Smooth muscle cell (in vitro differentiated cells): ENCODE measurements around the gene WDR27. TPM values are rescaled to one million over a fixed set of nuclear protein-coding genes. Genes with fewer than 3 reads are reported as not detected.

Source experiments
- DNase-seq: peaks from one replicate; lab custom pipeline; 2025; ENCODE audit not compliant: unreplicated experiment; lab: John Stamatoyannopoulos, UW
- H2AFZ ChIP-seq: fragments of 200-600 bp; sonication (generic); 2 replicates; pipeline ENCODE4 v1.6.0; 2016; ENCODE audit warnings: antibody characterized with exemption, low read depth, mild to moderate bottlenecking
- H3F3A ChIP-seq: fragments of 200-600 bp; sonication (generic); 2 replicates; pipeline ENCODE4 v1.6.0; 2017; ENCODE audit warnings: antibody characterized with exemption, low read depth
- H3K27ac ChIP-seq: fragments of 200-600 bp; sonication (generic); 2 replicates; pipeline ENCODE4 v1.5.1; 2016; ENCODE audit warnings: low read depth, mild to moderate bottlenecking
- H3K27me3 ChIP-seq: fragments of 200-600 bp; sonication (generic); 2 replicates; pipeline ENCODE4 v1.6.1; 2016; ENCODE audit warnings: low read depth, mild to moderate bottlenecking
- H3K36me3 ChIP-seq: fragments of 200-600 bp; sonication (generic); 2 replicates; pipeline ENCODE4 v1.5.1; 2016; ENCODE audit warnings: low read depth
- H3K4me1 ChIP-seq: fragments of 200-600 bp; sonication (generic); 2 replicates; pipeline ENCODE4 v1.5.1; 2016; ENCODE audit warnings: low read depth
- H3K4me2 ChIP-seq: fragments of 200-600 bp; sonication (generic); 2 replicates; pipeline ENCODE4 v1.6.0; 2016; ENCODE audit warnings: mild to moderate bottlenecking
- H3K4me3 ChIP-seq: fragments of 200-600 bp; sonication (generic); 2 replicates; pipeline ENCODE4 v1.5.1; 2016; ENCODE audit warnings: mild to moderate bottlenecking
- H3K79me2 ChIP-seq: fragments of 200-600 bp; sonication (generic); 2 replicates; pipeline ENCODE4 v1.6.0; 2016; ENCODE audit warnings: low read depth, mild to moderate bottlenecking
- H3K9ac ChIP-seq: fragments of 200-600 bp; sonication (generic); 2 replicates; pipeline ENCODE4 v1.6.0; 2016; ENCODE audit warnings: low read depth
- H3K9me3 ChIP-seq: fragments of 200-600 bp; sonication (generic); replicated peaks from 2 replicates; pipeline ENCODE4 v1.5.1; 2016; ENCODE audit warnings: low read depth
- H4K20me1 ChIP-seq: fragments of 200-600 bp; sonication (generic); 2 replicates; pipeline ENCODE4 v1.6.0; 2016; ENCODE audit warnings: low read depth
- WGBS: methylation state at CpG from one replicate; pipeline ENCODE4 v1.1.7; 2016; ENCODE audit warnings: low lambda C conversion rate; 5-methylcytosine and 5-hydroxymethylcytosine counted together
- polyA plus RNA-seq: library from polyadenylated mRNA; unstranded; fragments of >200 nt; fragmentation: Nextera tagmentation; extraction: Ambion mirVana; gene quantifications from 2 replicates; pipeline ENCODE4 v1.2.1, GENCODE V29; 2016
- total RNA-seq: library from RNA; depleted of rRNA; stranded (reverse); fragments of >200 nt; gene quantifications from 2 replicates; pipeline ENCODE4 v1.2.3, GENCODE V29; 2014
- TF ChIP-seq, protein P1 (sequence below): fragments of 200-600 bp; sonication (generic); IDR thresholded peaks from 2 replicates; pipeline ENCODE4 v1.5.1; 2017; ENCODE audit warnings: borderline replicate concordance, mild to moderate bottlenecking, antibody characterized with exemption; ENCODE audit not compliant: insufficient read depth, poor library complexity, severe bottlenecking

WDR27 gene
- total and polyA plus RNA-seq, 2 experiments from 2014 or later: 26.0 to 47.0 TPM

DNA sequence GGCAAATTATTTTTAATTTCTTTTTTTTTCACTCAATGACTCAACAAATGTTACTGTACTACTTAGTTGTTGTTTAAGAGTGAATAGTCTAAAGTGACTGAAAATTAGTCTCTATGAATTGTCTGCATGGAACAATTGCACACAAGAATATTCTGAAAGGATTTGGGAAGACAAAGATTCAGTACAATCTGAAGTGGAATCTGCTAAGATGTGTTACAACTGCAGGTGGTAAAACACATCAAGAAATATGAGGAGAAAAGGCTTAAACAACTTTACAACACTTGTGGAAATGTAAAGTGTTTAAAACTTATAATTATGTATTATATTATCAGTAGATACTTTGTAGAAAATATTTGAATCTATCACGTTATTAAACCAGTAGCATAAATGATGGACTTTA, 193.4 kb downstream of the WDR27 start:
- Histone ChIP-seq H3F3A (no peaks in the 10 kb centered on the region), H3K36me3 (no peaks in the 10 kb centered on the region), H3K27me3 (no peaks in the 10 kb centered on the region), H3K9me3 (no peaks in the 10 kb centered on the region), H3K9ac (no peak overlapping the region), H3K4me2 (no peak overlapping the region), H3K4me3 (no peak overlapping the region), H3K4me1 (no peaks in the 10 kb centered on the region), H3K27ac (no peak overlapping the region), H2AFZ (no peak overlapping the region), H4K20me1 (no peaks in the 10 kb centered on the region), H3K79me2 (no peaks in the 10 kb centered on the region)
- TF ChIP-seq, protein P1, sequence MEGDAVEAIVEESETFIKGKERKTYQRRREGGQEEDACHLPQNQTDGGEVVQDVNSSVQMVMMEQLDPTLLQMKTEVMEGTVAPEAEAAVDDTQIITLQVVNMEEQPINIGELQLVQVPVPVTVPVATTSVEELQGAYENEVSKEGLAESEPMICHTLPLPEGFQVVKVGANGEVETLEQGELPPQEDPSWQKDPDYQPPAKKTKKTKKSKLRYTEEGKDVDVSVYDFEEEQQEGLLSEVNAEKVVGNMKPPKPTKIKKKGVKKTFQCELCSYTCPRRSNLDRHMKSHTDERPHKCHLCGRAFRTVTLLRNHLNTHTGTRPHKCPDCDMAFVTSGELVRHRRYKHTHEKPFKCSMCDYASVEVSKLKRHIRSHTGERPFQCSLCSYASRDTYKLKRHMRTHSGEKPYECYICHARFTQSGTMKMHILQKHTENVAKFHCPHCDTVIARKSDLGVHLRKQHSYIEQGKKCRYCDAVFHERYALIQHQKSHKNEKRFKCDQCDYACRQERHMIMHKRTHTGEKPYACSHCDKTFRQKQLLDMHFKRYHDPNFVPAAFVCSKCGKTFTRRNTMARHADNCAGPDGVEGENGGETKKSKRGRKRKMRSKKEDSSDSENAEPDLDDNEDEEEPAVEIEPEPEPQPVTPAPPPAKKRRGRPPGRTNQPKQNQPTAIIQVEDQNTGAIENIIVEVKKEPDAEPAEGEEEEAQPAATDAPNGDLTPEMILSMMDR: no peak
- no peak for DNase-seq
- WGBS: 100% methylated on average over 1 of the region's 1 CpG

DNA sequence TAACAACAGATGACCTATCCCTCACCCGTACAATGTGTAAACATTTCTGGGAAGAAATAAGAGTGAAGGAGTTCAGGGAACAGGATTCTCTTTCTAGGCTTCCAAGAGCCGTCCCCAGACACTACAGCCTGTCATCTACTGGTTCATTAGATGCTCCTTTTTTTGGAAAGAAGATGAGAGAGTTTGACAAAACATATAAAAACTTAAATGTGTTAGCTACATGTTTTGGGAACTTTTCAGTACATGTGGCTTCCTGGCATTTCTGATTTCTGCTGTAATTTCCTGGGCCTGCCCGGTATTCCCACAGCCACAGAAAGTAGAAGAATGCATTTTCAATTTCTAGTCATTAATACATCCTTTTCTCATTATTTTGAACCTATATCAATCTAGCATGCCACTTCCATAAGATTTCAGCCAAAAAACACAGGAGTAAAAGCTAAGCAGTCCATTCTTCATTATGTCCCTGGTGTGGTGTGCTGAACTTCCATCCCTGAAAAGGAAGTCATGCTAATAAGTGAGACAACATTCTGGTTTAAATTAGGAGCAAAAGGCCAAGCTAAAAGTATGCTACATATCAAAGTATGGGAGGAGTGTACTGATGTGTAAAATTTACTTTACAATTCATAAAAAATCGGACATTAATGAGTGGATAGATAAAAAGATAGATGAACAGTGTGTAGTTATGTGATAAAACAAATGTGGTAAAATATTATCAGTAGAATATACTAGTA, 198.2 kb downstream of the WDR27 start:
- Histone ChIP-seq H3K27ac (no peak overlapping the region), H4K20me1 (no peaks in the 10 kb centered on the region), H3K4me1 (no peaks in the 10 kb centered on the region), H3K9ac (no peak overlapping the region), H2AFZ (no peak overlapping the region), H3K4me3 (no peak overlapping the region), H3K36me3 (no peaks in the 10 kb centered on the region), H3K27me3 (no peaks in the 10 kb centered on the region), H3K9me3 (no peaks in the 10 kb centered on the region), H3K79me2 (no peaks in the 10 kb centered on the region), H3K4me2 (no peak overlapping the region), H3F3A (no peaks in the 10 kb centered on the region)
- WGBS: 90% methylated on average over 4 of the region's 4 CpGs
- DNase-seq: no peak
- TF ChIP-seq, protein P1: no peak

DNA sequence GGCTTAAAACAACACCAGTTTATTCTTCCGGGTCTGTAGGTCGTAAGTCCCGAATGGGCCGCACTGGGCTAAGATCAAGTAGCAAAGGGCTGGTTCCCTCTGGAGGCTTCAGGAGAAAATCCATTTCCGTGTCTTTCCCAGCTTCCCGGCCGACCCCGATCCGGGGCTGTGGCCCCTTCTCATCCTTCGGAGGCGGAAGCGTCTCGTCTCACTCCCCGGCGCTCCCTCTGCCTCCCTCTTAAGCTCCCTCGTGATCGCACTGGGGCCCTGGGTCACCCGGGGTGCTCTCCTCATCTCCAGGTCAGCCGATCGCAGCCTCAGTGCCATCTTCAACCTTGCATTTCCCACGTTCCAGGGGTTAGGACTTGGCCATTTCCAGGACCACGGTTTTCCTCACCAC, 199.4 kb downstream of the WDR27 start:
- TF ChIP-seq, protein P1: no peak
- H3K9me3 ChIP-seq: no peaks in the 10 kb centered on the region
- no peaks in the 10 kb centered on the region for H3F3A ChIP-seq
- H3K27me3 ChIP-seq: no peaks in the 10 kb centered on the region
- no peaks in the 10 kb centered on the region for H3K36me3 ChIP-seq
- no peak for DNase-seq
- H2AFZ ChIP-seq: no peak overlapping the region
- no peak overlapping the region for H3K4me3 ChIP-seq
- H3K4me1 ChIP-seq: no peaks in the 10 kb centered on the region
- H3K9ac ChIP-seq: no peak overlapping the region
- H3K4me2 ChIP-seq: no peak overlapping the region
- 94% methylated on average over 22 of the region's 22 CpGs for WGBS
- H4K20me1 ChIP-seq: no peaks in the 10 kb centered on the region
- H3K79me2 ChIP-seq: no peaks in the 10 kb centered on the region
- no peak overlapping the region for H3K27ac ChIP-seq

DNA sequence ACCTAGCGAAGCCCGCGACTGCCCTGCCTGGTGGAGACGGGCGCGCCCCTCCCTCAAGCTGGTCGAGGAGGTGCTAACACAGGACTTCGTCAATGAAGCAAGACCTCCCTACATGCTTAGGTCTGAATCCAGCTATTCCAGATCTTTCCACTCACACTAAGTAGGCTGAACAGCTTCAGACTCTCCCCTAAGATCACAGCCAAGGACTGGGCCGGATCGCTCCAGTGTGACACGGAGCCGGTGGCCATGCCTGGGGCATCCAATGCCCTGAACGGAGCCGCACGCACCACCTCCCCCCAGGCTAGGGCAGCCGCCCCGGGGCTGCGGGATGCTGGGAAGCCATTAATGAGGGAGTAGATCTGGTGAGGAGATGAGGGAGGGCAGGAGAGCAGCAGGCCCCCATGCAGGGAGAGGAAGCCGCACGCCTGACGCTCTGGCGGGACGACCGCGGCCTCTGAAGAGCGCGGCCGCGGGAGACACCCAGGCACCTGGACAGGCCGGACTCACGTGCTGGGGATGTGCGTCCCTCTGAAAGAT, 200.0 kb downstream of the WDR27 start:
- Histone ChIP-seq H3K9ac (no peak overlapping the region), H3K4me1 (no peaks in the 10 kb centered on the region), H3K4me2 (no peak overlapping the region), H3K9me3 (no peaks in the 10 kb centered on the region), H3F3A (no peaks in the 10 kb centered on the region), H3K4me3 (no peak overlapping the region), H4K20me1 (no peaks in the 10 kb centered on the region), H3K36me3 (no peaks in the 10 kb centered on the region), H3K79me2 (no peaks in the 10 kb centered on the region), H3K27ac (no peak overlapping the region), H2AFZ (no peak overlapping the region), H3K27me3 (no peaks in the 10 kb centered on the region)
- TF ChIP-seq, protein P1: no peak
- no peak for DNase-seq
- WGBS: 96% methylated on average over 32 of the region's 32 CpGs
